GM19035 (cell line): ENCODE data around the gene LMNTD2.
"Not testable (repeated sequence)": the region's sequence is repeated elsewhere in the genome, so short reads cannot be mapped to it uniquely, and the experiment has no call there.

Experiments
- ATAC-seq: cut with Tn5 transposase; IDR thresholded peaks from one replicate; pipeline ENCODE4 v1.9.1; 2021; ENCODE audit not compliant: unreplicated experiment

LMNTD2 gene

GRCh38 chr11:516918-517685 lies 43.4 kb downstream of the LMNTD2 start:
- ATAC-seq, result not testable (repeated sequence)

GRCh38 chr11:516400-516799 lies 44.1 kb downstream of the LMNTD2 start:
- no peak for ATAC-seq

GRCh38 chr11:515131-515530 lies 45.4 kb downstream of the LMNTD2 start:
- ATAC-seq, result no peak

- no peak for ATAC-seq
These were observed 45.9 kb downstream of the LMNTD2 start for GRCh38 chr11:514606-515005.

- ATAC-seq, result no peak
These were observed 47.6 kb downstream of the LMNTD2 start for GRCh38 chr11:512761-513595.

- no peak for ATAC-seq
These were observed 51.6 kb downstream of the LMNTD2 start for GRCh38 chr11:508956-509355.

GRCh38 chr11:507727-508515 lies 52.6 kb downstream of the LMNTD2 start:
- ATAC-seq, result no peak

GRCh38 chr11:506995-507726 lies 53.4 kb downstream of the LMNTD2 start, which contains the start of gene RNH1:
Gene RNH1 (minus strand): TSS chr11:507242. CDS start chr11:502162, 5,080 bp downstream.
- ATAC-seq, result peak; percentile 45

- peak; percentile 72 for ATAC-seq
These were observed 54.1 kb downstream of the LMNTD2 start for GRCh38 chr11:506238-506994.

- ATAC-seq, result no peak
These were observed 55.6 kb downstream of the LMNTD2 start for GRCh38 chr11:504994-505344.
